Fibroblast of mammary gland (primary cell): ENCODE results near the gene TRPV6.

Experiments
- DNase-seq: peaks from one replicate; pipeline ENCODE4 v3.0.0-alpha.2; 2010; ENCODE audit warnings: low read depth
- H3K4me3 ChIP-seq: 2 replicates; pipeline ENCODE4 v1.5.1; 2011; ENCODE audit warnings: low read depth, mild to moderate bottlenecking, low read length, moderate library complexity; ENCODE audit not compliant: control insufficient read depth
- CTCF ChIP-seq: conservative IDR thresholded peaks from 2 replicates; pipeline ENCODE4 v1.5.1; 2011; ENCODE audit warnings: low read depth, low read length, inconsistent platforms; ENCODE audit not compliant: control insufficient read depth, insufficient read depth

TRPV6 gene

GRCh38 chr7:142894112-142894984, 8.8 kb upstream of the TRPV6 start:
- H3K4me3 ChIP-seq = no peak overlapping the region
- DNase-seq = no peak
- TF ChIP-seq CTCF = no peak

GRCh38 chr7:142892951-142893350, 7.4 kb upstream of the TRPV6 start:
- no peak for TF ChIP-seq CTCF
- no peak for DNase-seq
- no peak overlapping the region for H3K4me3 ChIP-seq

GRCh38 chr7:142891490-142892082, 6.0 kb upstream of the TRPV6 start:
- no peak overlapping the region for H3K4me3 ChIP-seq
- TF ChIP-seq CTCF = no peak
- no peak for DNase-seq

GRCh38 chr7:142890874-142891485, 5.4 kb upstream of the TRPV6 start:
- no peak overlapping the region for H3K4me3 ChIP-seq
- TF ChIP-seq CTCF = no peak
- no peak for DNase-seq

- no peak for TF ChIP-seq CTCF
- no peak for DNase-seq
- no peak overlapping the region for H3K4me3 ChIP-seq
These were observed 4.3 kb upstream of the TRPV6 start for GRCh38 chr7:142889816-142890215.

- H3K4me3 ChIP-seq = no peak overlapping the region
- DNase-seq = no peak
- no peak for TF ChIP-seq CTCF
These were observed 1.9 kb upstream of the TRPV6 start for GRCh38 chr7:142887282-142888015.
